ENCODE results near the gene MGMT.

DNA sequence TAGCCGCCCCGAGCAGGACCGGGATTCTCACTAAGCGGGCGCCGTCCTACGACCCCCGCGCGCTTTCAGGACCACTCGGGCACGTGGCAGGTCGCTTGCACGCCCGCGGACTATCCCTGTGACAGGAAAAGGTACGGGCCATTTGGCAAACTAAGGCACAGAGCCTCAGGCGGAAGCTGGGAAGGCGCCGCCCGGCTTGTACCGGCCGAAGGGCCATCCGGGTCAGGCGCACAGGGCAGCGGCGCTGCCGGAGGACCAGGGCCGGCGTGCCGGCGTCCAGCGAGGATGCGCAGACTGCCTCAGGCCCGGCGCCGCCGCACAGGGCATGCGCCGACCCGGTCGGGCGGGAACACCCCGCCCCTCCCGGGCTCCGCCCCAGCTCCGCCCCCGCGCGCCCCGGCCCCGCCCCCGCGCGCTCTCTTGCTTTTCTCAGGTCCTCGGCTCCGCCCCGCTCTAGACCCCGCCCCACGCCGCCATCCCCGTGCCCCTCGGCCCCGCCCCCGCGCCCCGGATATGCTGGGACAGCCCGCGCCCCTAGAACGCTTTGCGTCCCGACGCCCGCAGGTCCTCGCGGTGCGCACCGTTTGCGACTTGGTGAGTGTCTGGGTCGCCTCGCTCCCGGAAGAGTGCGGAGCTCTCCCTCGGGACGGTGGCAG lies at the start of gene MGMT:
- no peak for TF ChIP-seq CTCF (IDR thresholded peaks at IDR 0.05; ENCODE audit: poor library complexity, severe bottlenecking)
- TF ChIP-seq MXI1 (conservative IDR thresholded peaks at IDR 0.05; ENCODE audit: poor library complexity, severe bottlenecking) = no peak
- no peak for TF ChIP-seq REST (IDR thresholded peaks at IDR 0.05; ENCODE audit: borderline replicate concordance)

Data from neural cell (in vitro differentiated cells).